Left ventricle myocardium inferior (tissue), 1 donor: Measurements from ENCODE around the gene UGT1A9. TPM values are rescaled to one million over a fixed set of nuclear protein-coding genes. Genes with fewer than 3 reads are reported as not detected.
"Not testable (repeated sequence)": the region's sequence is repeated elsewhere in the genome, so short reads cannot be mapped to it uniquely, and the experiment has no call there.

Experiments used
- DNase-seq: peaks from one replicate; pipeline ENCODE4 v3.0.0-alpha.2; 2020
- H3K27ac ChIP-seq: fragments of 200-600 bp; replicated peaks from 2 replicates; pipeline ENCODE4 v1.8.0; 2021
- H3K27me3 ChIP-seq: fragments of 200-600 bp; 2 replicates; pipeline ENCODE4 v1.8.0; 2021; ENCODE audit warnings: low read depth
- H3K36me3 ChIP-seq: fragments of 200-600 bp; 2 replicates; pipeline ENCODE4 v1.8.0; 2021
- H3K4me1 ChIP-seq: fragments of 200-600 bp; 2 replicates; pipeline ENCODE4 v1.8.0; 2021
- H3K4me3 ChIP-seq: fragments of 200-600 bp; 2 replicates; pipeline ENCODE4 v1.8.0; 2021; ENCODE audit warnings: mild to moderate bottlenecking, moderate library complexity
- H3K9me3 ChIP-seq: fragments of 200-600 bp; replicated peaks from 2 replicates; pipeline ENCODE4 v1.8.0; 2021
- CTCF ChIP-seq: fragments of 200-600 bp; IDR thresholded peaks from 2 replicates; pipeline ENCODE4 v1.8.0; 2021; ENCODE audit warnings: antibody characterized with exemption, mild to moderate bottlenecking, borderline replicate concordance
- intact Hi-C: fragments of 100-400 bp; cut with micrococcal nuclease; formaldehyde crosslinking; loops from one replicate; pipeline ENCODE4 v1.11.0; 2022
- total RNA-seq: library from RNA; stranded (reverse); fragmentation: NEBNext Ultra II Directional; extraction: Animal tissue kit (Norgen Biotek cat#: 25700); gene quantifications from one replicate; pipeline ENCODE4 v1.2.1, GENCODE V29; 2021
- donor health status: DM: no; HTN: yes; CAD: no; lungs with severe emphysema.

Gene UGT1A9
- total RNA-seq, 1 donor from 2014 or later, result not detected

GRCh38 chr2:233643128-233643527, 28.6 kb upstream of the UGT1A9 start:
- intact Hi-C loops, result no loop called here
- Histone ChIP-seq H3K4me3 (no peak overlapping the region), H3K4me1 (no peaks in the 10 kb centered on the region), H3K27me3 (peaks cover 29% of the 10 kb centered on the region), H3K27ac (no peak overlapping the region), H3K36me3 (no peaks in the 10 kb centered on the region), H3K9me3 (peaks cover 36% of the 10 kb centered on the region)
- TF ChIP-seq CTCF, result no peak
- no peak for DNase-seq

- Histone ChIP-seq H3K9me3 (peaks cover 36% of the 10 kb centered on the region), H3K27me3 (peaks cover 44% of the 10 kb centered on the region)
- H3K36me3 ChIP-seq, H3K4me1 ChIP-seq, H3K4me3 ChIP-seq, DNase-seq, H3K27ac ChIP-seq, intact Hi-C loops: not testable (repeated sequence)
Observed at GRCh38 chr2:233646033-233646432, 25.7 kb upstream of the UGT1A9 start.

GRCh38 chr2:233650981-233651380, 20.7 kb upstream of the UGT1A9 start:
- no peak for TF ChIP-seq CTCF
- H3K4me1 ChIP-seq, result no peaks in the 10 kb centered on the region
- H3K27me3 ChIP-seq, result peaks cover 49% of the 10 kb centered on the region
- DNase-seq, result no peak
- H3K9me3 ChIP-seq, result peaks cover 11% of the 10 kb centered on the region
- no peak overlapping the region for H3K27ac ChIP-seq
- intact Hi-C loops, result no loop called here
- no peak overlapping the region for H3K4me3 ChIP-seq
- H3K36me3 ChIP-seq, result no peaks in the 10 kb centered on the region

- Histone ChIP-seq H3K4me3 (no peak overlapping the region), H3K27ac (no peak overlapping the region), H3K9me3 (peaks cover 6% of the 10 kb centered on the region), H3K27me3 (peaks cover 44% of the 10 kb centered on the region), H3K4me1 (no peaks in the 10 kb centered on the region), H3K36me3 (no peaks in the 10 kb centered on the region)
- DNase-seq, result no peak
- intact Hi-C loops, result no loop called here
- TF ChIP-seq CTCF, result no peak
Observed at GRCh38 chr2:233651430-233651829, 20.3 kb upstream of the UGT1A9 start.

- no peak overlapping the region for H3K4me3 ChIP-seq
- peaks cover 40% of the 10 kb centered on the region for H3K27me3 ChIP-seq
- DNase-seq, result no peak
- intact Hi-C loops, result no loop called here
- H3K9me3 ChIP-seq, result no peaks in the 10 kb centered on the region
- no peaks in the 10 kb centered on the region for H3K4me1 ChIP-seq
- H3K27ac ChIP-seq, result no peak overlapping the region
- H3K36me3 ChIP-seq, result no peaks in the 10 kb centered on the region
- no peak for TF ChIP-seq CTCF
Observed at GRCh38 chr2:233654501-233654900, 17.2 kb upstream of the UGT1A9 start.

- Histone ChIP-seq H3K9me3 (no peaks in the 10 kb centered on the region), H3K36me3 (no peaks in the 10 kb centered on the region), H3K27me3 (peaks cover 34% of the 10 kb centered on the region), H3K27ac (no peak overlapping the region), H3K4me3 (no peak overlapping the region), H3K4me1 (no peaks in the 10 kb centered on the region)
- DNase-seq, result no peak
- intact Hi-C loops, result no loop called here
- no peak for TF ChIP-seq CTCF
Observed at GRCh38 chr2:233655043-233655442, 16.7 kb upstream of the UGT1A9 start.

GRCh38 chr2:233655943-233656342, 15.8 kb upstream of the UGT1A9 start:
- peaks cover 29% of the 10 kb centered on the region for H3K27me3 ChIP-seq
- H3K36me3 ChIP-seq, DNase-seq, H3K27ac ChIP-seq, H3K4me3 ChIP-seq, H3K9me3 ChIP-seq, intact Hi-C loops, H3K4me1 ChIP-seq: not testable (repeated sequence)
